Measurements from ENCODE around the gene PLXNA4. TPM values are rescaled to one million over a fixed set of nuclear protein-coding genes. Genes with fewer than 3 reads are reported as not detected.

The PLXNA4 gene
- polyA plus RNA-seq, 1 donor: 2.6 TPM

DNA sequence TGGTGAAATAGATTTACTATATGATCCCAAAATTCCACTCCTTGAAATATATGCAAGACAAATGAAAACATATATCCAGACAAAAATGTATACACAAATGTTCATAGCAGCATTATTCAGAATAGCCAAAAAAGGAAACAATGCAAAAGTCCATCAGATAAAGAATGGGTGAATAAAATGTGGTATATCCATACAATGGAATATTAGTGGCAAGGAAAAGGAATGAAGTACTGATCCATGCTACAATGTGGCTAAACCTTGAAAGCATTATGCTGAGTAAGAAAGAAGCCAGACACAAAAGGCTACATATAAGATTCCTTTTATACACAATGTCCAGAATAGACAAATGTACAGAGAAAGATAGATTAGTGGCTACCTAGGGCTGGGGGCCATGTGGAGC is 225.5 kb downstream of the PLXNA4 start:
- DNase-seq: no peak

DNA sequence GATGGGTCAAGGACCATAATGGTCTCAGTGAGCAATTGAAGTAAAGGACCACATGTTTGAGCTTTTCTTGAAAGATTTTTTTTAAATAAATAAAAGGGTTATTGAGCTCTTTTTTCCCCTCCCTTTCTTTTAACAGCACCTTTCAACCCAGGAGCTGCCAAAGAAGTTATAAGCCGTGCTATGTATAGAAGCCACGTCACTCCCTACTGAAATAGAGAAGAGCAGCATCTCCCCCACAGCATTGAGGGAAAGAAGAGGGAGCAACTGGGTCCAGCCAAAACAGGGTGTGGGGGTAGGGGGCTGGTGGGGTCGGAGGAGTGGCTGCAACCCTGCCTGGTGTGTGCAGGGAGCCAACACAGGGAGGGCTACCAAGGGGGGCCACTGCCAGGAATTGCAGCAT is 227.2 kb downstream of the PLXNA4 start:
- no peak for DNase-seq

DNA sequence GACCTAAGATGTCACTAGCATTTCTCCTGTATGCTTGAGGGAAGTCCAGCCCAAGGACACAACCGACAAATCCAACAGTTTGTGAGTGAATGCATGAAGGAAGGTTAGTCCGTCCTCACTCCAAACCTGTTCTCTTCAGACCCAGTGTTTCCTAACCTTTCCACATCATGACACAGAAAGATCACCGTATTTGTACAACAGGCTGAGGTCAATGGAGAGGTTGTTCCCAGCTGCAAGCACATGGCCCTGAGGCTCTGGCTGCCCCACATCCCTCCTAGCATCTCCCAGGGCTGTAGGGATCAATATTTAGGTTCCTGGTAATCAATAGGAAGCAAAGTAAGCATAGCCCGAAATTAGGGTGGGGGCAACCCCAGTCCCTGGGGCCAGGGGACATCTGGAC is 227.9 kb downstream of the PLXNA4 start:
- DNase-seq: no peak

DNA sequence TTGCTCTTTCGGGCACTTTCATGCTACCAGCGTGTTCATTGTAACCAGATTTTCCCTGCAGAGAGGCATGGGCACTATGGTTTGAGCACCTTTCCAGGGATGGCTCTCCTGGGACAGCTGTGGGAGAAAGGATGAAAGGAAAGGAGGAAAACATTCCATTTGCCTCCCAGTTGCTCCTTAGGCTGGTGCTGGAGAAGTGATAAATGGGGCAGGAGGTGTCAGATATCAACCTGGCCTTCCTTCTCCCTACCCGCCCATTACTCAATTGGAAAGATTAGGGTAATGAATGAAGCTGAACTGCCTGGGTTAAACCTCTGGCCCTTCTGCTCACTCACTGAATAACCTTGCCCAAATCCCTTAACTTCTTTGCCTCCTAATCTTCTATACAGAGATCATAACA is 228.4 kb downstream of the PLXNA4 start:
- DNase-seq: no peak

DNA sequence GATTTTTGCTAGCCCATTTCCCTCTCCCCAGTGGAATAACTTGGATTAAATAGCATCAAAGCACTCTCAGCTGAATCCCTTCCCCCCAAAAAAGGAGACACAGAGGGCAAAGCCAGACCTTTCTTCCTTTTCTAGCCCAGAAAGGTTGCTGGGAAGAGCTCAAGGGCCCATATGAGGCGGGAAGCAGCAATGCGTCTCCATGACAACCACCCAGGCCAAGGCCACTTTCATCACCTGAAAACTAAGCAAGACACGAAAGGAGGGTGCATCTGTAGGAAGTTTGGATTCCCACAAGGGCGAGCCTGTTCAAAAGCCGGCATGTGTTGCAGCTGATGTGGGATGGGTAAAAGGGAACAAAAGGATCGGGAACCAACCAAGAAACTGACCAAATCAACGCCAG is 229.1 kb downstream of the PLXNA4 start:
- DNase-seq: no peak

DNA sequence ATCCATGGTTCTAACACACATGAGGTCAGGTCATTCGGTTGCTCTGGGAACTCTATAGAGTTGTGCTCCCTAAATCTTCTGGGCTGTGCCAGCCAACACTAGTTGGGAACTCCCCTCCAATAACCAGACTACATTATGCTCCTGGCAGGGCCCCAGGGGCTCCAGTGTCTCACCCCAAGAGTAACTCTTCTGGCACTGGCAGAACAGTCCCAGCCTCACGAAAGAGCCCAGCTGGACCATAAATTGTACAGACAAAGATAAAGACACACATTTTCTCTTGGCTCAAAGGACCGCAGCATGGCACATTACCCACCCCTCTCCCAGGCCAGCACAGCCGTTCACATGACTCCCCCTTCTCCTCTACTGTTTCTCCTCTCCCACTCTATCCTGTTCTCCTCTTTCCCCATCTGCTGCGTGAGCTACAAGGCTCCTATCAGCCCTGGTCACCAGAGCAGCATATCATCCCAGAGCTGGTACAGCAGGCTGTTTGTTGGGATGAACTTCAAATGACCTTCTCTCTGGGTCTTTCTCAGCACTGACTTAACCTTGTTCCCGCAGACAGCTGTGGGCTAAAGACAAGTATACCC is 230.6 kb downstream of the PLXNA4 start:
- DNase-seq: no peak

DNA sequence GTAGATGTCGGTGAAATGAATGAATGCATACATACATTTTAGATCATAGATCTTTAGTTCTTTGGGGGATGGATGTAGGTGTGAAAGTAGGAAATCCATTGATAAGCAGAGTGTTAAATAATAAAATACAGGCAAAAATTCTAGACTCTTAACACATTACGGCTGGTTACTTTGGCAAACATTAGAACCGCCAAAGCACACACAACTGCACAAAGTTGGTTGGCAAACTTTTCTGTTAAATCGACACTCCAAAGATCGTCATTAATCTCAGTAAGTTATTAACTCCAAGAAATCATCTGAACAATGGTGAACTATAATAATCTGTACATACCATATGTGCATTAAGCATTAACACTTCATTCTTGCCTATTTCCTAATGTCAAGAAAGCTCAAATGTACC is 231.2 kb downstream of the PLXNA4 start:
- DNase-seq: no peak

DNA sequence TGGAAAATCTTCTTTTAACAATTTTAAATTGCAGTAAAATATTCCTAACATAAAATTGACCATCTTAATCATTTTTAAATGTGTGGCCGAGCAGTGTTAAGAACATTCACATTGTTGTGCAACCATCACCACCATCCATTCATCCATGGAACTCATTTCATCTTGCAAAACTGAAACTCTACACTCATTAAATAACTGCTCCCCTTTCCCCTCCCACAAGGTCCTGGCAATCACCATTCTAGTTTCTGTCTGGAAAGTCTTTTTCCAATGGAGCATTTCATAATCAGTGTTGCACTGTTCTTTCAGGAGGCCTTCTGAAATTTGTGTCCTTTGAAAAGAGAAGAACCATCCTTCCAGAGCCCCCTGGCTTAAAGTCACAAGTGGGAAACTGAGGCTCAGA is 233.1 kb downstream of the PLXNA4 start:
- no peak for DNase-seq

DNA sequence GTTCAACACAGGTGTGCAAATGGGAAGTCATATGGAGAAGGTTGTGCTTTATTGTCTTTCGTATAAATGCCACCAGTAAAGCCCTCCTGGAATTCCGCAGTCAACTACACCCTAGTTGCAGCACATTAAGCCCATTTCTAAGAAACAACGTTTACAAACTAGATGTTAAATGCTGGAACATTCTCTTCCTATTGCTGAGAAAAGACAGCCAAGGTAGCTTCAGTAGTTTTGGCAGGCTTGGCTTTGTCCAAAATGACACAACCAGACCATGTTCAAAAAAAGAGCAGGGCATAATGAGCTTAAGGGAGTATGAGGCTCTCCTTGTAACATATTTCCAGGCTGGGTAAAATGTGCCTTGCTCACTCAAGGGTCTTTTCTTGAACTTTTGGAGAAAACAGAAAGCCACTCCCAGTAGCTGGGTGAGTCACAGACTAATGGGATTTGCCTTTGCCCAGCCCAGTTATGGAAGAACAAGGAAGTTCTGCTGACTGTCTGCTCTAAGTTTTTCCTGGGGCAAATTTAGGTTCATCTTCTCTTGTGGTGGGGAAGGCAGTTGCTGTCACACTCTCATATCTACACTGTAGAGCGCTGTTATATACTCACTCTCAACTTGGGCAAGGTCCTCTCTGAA is 238.7 kb downstream of the PLXNA4 start:
- no peak for DNase-seq

DNA sequence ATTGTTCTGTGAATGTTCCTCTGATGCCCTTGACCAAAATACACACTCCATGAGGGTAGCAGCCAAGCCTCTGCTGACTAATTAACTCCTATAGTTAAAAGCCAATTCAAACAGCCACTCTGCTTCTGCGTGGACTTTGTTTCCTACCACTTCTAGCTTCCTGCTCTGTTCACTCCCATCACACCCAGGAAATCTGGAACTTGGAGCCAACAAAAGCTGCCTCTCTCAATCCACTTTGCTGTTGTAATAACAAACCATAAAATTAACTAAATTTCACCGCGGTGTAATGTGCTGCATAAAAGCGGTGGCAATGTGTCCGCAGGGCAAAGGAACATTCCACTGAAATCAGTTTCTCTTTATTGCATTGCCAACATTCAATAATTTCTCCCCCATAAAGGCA is 239.5 kb downstream of the PLXNA4 start:
- DNase-seq: no peak

DNA sequence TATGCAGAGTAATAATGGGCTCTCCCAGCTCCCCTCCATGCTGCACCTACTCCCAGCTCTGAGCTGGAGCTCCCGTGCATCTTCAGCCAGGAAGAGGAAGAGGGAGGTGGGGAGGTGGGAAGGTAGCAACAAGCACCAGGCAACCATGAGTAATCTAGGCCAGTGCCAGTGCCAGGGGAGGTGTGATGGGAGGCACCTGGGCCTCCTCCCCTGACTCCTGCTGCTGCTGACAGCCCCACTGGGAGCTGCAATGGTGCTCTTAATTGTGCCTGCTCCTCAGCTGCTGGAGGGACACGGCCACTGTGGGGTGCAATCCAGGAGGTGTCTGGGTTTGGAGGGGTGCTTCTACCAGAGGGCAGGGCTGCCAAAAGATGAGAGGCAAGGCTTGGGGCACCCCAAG is 243.0 kb downstream of the PLXNA4 start:
- DNase-seq: no peak

DNA sequence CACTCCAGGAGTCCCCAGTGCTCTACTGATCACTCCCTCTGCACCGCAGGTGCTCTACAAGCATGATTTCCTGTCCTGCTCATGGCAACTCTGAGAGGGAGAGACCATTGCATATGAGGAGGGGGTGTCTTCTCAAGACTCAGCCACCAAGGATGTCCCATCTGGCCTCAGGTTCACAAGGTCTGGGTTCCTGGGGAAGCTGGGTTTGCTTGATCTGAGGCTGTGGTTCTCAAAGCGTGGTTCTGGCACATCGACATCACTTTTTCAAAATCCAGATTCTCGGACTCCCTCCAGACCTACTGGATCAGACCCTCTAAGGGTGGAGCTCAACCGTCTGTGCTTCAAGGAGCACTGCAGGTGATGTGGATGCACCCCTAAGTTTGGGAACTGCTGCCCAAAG is 247.5 kb downstream of the PLXNA4 start:
- DNase-seq: no peak

DNA sequence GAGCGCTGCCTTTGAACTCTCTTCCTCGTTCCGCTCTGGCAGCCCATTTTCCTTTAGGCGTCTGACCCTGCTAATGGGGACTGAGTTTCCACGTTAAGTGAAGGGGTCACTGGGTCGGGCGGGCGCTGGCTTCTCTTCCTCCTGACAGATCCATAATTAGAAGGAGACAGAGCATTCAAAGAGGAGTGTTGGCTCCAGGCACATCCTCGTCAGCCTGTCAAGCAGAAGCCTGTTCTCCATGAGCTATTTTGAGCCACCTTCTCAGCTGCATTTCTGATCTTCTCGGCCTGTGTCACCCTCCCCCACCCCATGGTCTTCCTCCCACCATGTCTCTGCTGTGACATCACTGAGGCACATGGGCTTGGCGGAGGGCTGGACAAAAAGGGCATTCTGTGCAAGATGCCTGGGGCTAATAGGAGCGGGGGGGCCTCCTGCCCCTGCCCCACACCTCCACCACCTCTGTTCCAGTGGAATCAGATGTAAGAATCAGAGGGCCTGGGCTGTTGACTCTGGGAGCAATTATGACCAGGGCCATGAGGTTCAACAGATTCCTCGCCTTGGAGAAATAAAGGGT is 248.1 kb downstream of the PLXNA4 start:
- DNase-seq: no peak

DNA sequence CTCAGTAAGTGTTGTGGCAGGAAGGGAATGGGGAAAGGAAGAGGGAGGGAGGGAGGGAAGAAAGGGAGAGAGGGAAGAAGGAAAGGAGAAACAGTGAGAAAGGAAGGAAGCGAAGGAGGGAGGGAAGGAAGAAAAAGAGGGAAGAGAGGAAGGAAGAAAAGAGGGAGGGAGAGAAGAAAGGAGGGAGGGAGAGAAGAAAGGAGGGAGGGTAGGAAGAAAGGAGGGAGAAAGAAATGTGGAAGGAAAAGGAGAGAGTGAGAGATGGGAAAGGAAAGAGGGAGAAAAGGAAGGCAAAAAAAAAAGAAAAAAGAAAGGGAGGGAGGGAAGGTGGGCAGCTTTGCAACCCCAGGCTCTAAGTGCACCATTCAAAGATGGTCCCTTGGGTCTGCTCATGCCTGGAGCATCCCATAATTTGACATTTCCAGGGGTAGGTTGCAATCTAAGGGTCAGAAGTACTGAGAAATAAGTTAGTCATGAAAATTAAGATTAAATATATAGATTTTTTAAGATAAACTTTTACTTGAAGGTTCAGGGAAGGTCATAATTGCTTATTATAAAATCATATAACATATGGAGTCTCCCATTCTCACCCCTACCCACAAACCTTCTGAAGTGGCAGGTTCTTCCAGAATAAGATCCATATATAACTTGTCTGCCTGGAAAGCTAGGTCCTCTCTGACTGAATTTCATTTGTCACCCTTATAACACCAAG is 249.2 kb downstream of the PLXNA4 start:
- DNase-seq: no peak

DNA sequence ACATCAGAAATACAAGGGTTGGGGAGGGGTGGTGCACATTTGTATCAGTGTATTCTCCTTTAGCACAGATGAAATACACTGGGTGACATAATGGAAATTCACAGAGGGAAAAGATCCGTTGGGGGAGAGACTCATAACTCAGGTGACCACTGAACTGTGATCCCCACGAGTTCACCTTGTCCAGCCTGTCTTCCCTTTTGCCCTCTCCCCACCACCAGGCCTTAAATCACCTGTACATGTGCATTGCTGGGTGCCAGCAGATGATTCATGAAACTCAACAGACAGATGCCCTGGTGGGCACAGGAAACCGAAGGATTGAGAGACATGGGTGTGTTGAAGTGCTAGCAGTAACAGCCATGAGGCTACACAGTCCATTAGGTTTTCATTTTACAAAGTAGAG is 253.3 kb downstream of the PLXNA4 start:
- DNase-seq: no peak

DNA sequence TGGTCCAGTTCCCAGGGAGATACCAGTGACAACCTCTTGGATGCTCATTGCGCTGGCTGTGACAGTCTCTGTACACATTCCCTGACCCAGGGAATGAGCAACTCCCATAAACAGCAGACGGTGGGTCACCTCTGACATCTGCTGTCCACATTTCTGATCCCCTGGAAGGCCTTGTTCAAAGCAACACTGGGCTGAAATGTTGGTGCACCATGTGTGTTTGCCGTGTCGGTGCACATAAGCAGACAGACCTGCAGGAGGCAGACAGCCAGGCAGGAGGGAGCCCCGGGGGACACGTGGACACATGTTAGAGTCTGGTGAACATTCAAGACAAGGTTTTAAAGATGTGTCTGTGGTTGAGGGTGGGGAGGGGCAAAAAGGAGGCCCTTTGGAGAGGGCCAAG is 254.9 kb downstream of the PLXNA4 start:
- DNase-seq: no peak

DNA sequence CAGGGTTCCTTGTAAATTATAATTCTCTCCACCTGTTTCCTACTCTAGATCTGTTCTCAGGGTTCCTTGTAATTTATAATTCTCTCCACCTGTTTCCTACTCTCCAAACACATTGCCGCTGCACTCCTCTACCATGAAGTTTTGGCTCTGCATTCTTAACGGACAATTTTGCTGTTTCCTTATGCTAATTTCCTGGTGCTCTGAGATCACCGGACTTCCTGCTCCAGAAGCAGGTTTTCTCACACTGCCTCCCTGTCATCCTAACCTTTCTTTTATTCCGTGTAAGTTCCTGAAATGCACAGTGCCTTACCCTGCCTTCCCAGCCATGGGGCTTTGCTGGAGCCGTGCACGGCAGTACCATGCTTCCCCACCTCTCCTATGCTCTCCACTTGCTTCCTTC is 256.8 kb downstream of the PLXNA4 start:
- no peak for DNase-seq

DNA sequence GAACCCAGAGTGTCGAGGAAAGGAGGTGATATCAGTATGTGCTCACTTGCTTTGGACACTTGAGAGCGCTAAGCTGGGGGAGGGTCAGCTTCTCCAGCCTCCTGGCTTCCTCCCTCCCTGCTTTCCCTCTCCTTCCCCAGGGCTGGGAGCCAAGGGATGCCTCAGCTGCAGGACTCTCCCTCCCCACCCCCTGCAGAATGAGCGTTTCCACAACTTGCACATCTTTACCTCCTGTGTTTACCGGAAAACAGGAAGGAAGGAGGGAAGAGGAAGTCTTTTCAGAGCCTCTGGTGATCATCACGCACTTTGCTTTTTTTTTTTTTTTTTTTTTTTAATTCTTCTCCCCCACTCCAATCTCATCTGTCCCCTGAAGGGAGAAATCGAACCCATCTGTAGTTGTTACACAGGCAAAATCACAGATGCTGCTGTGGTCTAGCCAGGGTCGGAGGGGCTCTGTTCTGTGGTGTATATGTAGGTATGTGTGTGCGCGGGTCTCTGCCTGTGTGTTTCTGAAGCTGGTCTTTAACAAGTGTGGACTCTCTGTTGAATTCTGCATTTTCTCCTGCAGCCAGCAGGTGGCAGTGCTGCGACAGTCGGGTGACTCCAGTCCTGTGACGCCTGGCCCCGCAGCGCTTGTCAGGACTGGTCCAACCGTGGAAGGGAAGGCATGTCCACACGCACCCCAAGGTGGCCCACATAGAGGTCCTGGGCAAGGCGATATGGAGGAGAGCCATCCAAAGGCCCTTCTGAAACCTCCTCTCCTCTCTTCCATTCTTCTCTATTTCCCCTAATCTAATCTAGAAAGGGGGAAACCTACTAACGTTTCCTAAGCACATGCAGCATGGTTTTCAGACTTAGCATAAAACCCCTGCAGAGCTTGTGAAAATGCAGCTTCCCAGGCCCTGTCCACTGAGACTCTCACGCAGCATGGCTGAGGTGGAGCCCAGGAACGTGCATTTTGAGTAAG is 257.6 kb downstream of the PLXNA4 start:
- peak; percentile 85 for DNase-seq

DNA sequence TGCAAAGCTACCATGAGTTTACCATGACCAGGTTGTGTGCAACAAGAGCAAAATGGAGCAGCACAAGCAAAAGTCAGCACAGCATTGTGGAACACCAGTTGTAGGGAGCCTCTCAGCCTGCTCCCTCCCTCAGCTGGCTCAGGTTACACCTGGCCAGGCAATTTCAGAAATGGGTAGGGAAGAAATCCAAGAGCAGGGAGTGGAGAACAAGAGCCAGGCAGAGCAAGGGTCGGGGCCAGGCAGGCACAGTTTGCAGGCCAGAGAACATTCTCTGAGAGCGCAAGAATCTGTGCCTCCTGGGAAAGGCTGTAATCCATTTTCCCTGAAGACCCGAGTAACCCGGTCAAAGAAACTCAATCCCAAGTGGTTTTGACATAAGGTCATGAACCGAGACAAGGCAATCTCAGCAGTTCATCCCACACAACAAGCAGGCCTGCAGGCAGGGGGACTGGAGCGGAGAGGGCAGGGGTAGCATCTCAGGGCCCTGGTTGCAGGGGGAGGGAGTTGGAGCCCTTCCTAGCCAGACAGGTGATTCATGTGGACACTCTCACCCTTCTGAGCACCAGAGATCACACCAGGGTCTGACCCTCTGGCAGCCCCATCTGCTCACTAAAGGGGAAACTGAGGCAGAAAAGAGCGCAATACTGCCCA is 258.4 kb downstream of the PLXNA4 start:
- DNase-seq: no peak

DNA sequence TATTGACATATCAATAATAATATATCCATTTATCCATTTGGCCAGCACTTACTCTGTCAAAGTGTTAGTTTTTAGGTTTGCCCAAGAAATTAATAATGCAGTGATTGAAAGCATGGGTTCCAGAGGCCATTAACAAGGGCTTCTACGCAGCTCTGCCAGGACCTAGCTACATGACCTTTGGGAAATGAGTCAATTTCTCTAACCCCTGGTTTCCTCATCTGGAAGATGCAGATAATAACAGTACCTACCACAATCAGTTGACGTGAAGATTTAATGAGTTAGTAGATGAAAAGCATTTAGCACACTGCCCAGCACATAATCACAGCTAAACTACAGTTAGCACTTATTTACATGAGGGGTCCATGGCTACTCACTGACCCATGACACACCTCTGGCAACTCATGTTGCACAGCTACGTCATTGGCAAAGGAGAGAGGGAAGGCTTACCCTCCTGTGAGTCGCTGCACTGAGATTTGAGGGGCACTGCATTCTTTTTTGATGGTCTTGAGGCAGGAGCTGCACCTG is 263.7 kb downstream of the PLXNA4 start:
- DNase-seq: no peak

DNA sequence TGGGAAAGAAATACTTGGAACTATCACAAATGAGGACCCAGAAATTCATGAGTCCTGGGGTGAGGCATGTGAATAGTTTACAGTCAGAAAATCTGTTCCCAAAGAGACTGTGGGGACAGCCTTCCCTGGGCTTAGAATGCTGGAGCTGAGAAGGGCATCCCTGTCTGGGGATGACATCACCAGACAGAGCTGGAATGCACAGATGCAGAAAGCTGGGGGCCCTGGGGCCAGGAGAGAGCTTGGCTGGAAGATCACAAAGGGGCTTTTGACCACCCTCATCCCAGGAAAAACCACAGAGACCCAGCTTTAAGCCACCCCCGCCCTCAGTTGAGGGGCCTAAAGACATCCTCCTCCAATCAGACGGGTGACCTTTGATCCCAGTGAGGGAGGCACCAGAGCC is 264.5 kb downstream of the PLXNA4 start:
- no peak for DNase-seq
